ENCODE results near the gene EVL.

DNA sequence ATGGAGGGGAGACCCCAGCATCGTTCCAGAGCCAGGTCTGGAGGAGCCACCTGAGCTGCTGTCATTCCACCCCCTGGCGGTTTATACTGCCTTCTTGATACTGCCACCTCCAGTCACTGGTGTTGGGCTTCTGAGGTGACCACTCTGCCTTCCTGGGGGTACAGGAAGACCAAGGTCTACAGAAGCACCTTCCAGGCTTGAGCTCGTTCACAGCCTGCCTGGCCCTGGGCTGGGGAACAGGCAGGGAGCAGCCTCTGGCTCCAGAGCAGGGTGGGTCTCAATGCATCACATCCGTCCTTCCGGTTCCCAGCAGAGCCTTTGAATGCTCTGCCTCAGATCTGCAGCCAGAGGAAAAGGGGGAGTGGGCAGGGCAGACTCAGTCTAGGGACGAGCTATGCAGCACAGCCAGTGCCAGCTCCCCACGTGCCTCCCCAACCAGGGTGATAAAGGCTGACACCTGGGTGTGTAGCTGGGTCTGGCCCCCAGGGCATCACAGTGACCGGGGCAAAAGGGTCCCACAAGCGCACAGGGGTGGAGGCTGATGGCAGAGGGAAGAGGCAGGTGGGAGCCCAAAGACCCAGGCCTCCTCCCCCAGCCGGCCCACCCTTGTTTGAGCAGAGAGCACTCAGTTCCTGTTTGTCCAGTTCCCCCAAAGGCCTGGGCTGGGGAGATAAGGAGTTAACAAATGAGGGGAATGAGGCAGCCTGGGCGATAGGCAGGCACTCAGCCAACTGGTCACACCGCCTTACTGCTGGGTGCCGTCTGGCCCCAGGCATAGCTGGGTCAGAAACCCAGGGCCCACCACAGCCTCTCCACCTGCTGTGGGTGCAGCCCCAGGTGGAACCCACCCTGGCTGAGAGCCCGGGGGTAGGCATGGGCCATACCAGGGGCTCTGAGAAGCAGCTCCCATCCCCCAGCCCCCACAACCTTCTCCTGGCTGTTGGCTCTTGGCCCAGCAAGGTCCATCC is 77.1 kb downstream of the EVL start:
- TF ChIP-seq EP300 (IDR thresholded peaks at IDR 0.05) (peak in 1 of 2 donors; percentile 17), POLR2A (IDR thresholded peaks at IDR 0.05) (no peak)
